Stimulated activated CD8-positive, alpha-beta memory T cell treated with anti-CD3 and anti-CD28 coated beads, Interleukin-12 subunit alpha, Interleukin-12 subunit beta, amount 100 ng/mL, for 1 hour (primary cell): ENCODE results near the gene FOXP2.
"Not testable (repeated sequence)": the region's sequence is repeated elsewhere in the genome, so short reads cannot be mapped to it uniquely, and the experiment has no call there.

Experiments used
- DNase-seq: peaks from one replicate; pipeline ENCODE4 v3.0.0-alpha.2; 2020; ENCODE audit warnings: low read depth

FOXP2 gene

DNA sequence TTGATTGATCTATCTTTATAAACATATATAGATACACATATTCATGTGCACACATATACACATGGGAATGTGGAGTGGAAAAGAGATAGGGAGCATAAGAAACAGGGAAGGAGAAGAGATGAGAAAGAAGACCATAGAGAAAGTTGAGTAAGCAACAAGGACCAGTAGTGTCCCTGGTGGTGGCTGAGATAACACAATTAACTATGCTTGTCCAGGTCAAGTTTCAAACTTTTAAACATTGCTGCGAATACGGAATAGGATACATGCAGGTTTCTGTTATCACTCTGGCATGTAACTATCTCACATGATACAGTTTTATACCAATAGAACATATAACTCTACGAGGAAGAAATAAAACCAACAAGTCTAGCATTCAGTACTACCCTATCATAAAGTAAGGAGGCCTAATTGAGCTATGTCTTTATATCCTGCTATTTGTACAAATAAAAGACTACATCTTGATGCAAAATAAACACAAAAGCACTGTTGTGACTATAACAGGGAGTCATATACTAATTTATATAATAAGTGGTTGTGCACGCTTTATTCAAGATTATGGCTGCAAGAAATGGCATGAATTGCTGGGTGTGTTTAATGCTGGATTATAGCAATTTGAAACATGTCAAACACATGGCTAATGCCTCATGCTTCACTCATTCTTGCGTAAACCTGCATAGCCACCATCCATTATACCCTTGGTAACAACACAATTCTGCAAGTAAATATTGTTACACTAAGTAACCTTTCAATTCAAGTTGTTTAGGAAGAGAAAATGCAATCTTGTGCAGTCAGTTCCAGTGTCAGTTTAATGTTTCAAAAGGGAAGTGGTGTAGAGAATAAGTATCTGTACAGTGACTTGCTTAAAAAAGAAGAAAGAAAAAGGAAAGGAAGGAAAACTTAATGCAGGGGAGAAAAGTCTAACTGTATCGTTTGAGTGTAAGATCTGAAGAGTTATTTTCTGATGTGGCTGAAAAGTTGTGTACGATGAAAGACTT, 8.2 kb downstream of the FOXP2 start:
- DNase-seq = no peak

DNA sequence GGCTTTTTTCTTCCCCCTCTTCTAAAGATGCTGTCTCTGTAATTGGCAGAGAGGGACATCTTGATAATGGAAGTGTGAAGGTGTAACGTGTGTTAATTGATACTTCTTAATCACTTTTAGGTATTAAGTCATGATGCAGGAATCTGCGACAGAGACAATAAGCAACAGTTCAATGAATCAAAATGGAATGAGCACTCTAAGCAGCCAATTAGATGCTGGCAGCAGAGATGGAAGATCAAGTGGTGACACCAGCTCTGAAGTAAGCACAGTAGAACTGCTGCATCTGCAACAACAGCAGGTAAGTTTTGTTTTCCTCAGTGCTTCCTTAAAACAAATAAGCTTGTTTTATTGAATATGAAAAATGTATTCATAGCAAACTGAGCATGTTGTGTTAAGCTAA, 11.8 kb downstream of the FOXP2 start:
- DNase-seq = no peak

DNA sequence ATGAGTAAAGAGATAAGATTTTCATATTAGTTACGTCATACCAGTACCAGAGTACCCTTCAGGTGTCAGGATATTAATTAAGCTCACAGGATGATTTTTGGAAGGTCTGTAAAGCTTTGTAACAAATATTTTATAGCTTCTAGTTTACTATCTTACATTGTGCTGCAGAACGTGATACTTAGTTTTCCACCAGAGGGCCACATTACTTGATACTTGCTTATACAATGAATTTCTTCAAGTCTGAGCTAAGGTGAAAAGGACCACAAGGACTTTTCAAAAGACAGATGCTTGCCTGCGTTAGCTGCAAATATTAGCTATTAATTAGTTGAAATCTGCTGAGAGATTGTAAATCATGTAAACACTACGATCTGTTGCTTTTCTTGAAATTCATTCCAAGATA, 12.2 kb downstream of the FOXP2 start:
- DNase-seq = no peak

DNA sequence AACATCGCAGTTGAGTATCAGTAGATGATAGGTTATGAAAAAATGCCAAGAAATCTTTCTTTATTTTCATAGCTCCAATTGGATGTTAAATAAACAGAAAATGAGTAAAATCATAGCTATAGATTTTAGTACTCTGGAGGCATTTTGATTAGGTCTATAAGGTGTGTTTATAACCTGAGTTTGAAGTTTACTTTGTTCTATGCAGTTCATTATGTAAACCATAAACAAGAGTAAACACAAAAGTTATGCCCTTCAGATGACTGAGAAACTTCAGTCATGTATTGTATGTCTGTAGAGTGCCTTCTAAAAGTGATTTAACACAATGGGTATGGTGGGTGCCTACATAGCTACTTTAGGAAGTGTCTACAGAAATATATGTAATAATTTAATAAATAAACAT, 13.6 kb downstream of the FOXP2 start:
- DNase-seq = no peak

DNA sequence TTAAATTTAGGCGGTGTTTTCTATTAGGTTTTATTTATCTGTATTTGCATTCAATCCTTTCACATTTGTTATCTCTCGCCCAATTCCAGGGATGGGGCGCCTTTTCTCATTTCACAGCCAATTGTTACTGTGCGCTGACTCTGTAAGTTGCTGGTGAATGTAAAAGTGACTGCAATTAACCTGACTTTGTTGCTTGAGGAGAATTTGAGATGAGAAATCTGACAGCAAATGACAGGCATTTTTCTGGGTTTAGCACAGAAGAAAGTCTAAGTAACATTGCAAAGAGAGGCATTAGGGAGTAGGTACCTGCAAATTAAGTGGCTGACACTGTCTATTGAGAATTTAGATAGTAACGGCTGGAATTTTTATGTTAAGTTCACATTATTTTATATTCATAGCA, 16.6 kb downstream of the FOXP2 start:
- no peak for DNase-seq

DNA sequence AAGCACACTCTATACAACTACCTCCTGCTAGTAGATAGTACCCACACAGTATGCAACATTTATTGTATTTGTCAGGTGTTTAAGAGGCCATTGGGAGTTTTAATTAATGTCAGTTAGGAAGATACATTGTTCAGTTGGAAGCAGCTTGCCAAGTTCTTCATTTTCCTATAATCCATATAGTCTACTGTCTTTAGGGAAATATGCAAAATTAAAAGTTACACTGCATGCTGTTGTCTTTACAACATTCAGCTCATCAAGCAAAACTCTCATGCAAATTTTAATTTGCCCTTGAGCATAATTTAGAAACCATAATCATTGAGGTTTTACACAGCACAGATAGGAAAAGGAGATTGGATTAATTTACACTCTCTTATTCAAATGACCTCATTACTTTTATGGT, 17.4 kb downstream of the FOXP2 start:
- no peak for DNase-seq

GRCh38 chr7:114432703-114433102, 18.1 kb downstream of the FOXP2 start:
- no peak for DNase-seq

- no peak for DNase-seq
Observed at GRCh38 chr7:114439581-114439980, 25.0 kb downstream of the FOXP2 start.

- DNase-seq = not testable (repeated sequence)
Observed at GRCh38 chr7:114440927-114441326, 26.3 kb downstream of the FOXP2 start.

DNA sequence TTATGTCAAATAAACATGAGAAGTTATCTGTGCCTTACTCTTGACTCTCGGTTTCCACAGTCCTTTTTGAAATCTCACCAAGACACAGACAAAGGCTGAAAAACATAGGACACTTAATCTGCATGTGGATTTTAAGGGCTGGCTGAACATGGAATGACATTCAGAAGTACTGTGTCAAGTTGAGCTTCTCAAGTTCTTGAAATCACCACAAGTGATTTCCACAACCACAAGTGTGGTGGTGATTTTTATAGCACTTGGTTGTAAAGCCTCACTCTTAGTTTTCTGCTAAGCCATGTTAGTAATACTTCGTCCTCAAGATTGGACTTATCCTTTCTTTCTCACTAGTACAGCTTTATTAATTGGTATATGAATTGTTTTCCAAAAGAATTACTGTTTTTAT, 29.6 kb downstream of the FOXP2 start:
- DNase-seq = no peak

DNA sequence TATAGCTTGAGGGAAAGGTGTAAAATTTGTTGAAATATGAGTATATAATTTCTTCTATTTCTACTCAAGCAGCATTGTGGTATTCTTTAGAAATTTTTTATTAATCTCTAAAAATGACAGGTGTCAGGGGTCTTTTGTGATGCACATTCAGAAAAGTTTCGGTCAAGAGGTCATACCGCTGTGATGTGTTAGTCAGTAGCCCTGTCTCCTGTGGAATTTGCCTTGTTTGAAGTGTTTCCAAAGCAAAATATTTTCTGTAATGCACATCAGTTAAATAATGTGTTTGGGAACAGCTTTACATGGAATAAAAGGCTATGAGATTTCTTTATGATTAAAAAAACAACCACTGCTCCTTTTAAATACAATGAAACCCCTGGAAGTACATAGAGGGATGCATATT, 35.8 kb downstream of the FOXP2 start:
- DNase-seq = no peak

DNA sequence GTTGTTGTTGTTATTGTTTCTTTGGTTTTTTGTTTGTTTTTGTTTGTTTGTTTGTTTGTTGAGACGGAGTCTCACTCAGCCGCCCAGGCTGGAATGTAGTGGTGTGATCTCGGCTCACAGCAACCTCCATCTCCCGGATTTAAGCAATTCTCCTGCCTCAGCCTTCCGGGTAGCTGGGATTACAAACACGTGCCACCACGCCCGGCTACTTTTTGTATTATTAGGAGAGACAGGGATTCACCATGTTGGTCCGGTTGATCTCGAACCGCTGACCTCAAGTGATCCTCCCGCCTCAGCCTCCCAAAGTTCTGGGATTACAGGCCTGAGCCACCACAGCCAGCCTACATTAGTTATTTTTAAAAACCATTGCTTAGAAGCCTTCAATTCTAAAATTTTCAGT, 45.0 kb downstream of the FOXP2 start:
- no peak for DNase-seq

DNA sequence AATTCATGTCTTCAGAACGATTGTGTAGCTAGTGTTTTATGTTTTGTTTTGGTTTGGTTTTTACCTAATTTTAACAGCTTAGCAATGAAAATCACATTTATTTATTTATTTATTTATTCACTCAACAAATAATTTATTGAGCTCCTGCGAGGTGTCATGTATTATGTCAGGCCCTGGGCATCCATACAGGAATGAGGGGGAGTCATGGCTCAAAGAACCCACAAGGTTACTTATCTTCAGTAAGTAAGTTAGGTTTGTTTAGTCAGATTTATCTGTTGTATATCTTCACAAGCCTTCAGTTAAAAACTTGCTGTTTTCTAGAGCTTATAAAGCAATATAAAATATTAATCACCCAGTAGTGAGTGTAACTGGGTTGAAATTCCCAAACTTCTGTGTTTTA, 45.4 kb downstream of the FOXP2 start:
- DNase-seq = no peak

DNA sequence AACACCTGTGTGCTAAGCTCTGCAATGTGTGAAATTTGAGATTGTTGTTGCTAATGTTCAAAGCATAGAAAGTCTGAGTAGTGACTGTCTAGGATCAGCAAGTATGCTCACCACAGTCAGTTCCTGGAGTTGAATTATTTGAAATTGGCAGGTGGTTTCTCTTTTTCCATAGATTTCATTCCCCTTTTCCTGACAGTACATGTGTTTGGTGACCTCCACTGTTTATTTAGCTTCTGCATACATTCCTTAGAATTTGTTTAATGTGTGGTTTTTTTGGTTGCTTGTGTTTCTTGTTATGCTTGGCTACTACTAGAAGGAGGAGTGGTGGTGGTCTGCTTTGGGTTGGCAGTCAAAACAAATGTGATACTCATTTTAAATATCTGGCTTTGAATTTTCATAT, 52.3 kb downstream of the FOXP2 start:
- no peak for DNase-seq

DNA sequence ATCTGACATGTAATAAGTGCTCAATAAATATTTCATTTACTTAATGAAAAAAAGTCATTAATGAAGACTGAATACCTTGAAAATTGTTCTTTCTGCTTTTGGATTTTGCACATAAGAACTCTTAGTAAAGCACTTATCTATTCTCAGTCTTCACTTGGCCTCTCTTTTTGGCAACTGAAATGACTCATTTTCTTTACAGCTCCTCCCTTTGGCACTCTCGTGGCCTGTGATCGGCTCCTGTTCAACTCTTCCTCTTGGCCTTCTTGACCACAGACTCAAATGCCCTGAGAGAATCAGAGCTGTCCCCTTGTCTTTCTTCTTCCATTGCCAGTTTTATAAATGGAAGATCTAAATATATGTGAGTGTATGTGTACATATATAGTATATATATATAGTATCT, 54.2 kb downstream of the FOXP2 start:
- DNase-seq = no peak

GRCh38 chr7:114472896-114473512, 58.4 kb downstream of the FOXP2 start:
- no peak for DNase-seq

DNA sequence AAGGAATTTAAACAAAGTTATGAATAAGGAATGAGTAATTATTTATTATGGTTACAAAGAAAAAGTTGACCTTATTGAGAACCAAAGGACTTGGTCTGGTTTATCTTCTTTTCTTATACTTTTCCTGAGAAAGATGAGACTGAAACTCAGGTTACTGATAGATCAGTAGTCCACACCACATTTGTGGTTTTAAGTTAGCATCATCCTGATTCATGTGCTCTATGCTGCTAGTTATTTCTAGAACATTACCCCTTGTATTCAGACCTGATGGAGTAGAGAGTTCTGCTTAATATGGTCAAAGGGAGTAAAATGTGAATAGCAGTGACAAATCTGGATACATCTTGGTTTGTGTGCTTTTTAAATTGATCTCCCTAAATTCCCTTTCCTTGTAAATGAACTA, 63.8 kb downstream of the FOXP2 start:
- DNase-seq = no peak

GRCh38 chr7:114481999-114482398, 67.4 kb downstream of the FOXP2 start:
- no peak for DNase-seq

DNA sequence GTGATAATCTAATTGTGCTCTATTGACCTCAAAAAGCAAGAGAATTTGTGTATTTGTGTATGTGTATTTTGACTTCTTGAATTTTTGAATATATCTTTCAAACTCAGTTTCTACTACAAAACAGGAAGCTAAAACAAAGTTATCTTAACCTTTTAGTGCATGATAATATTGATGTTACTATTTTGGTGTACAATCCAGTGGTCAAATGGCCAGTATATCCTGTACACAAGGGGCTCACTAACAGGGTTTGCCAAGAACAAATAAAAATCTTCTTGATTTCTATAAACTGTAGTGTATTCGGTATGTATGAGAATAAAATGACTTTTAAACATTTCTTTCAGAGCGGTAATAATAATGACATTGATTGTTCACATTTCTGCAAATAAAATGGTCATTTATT, 69.6 kb downstream of the FOXP2 start:
- DNase-seq = no peak

- DNase-seq = no peak
Observed at GRCh38 chr7:114487174-114487573, 72.6 kb downstream of the FOXP2 start.

DNA sequence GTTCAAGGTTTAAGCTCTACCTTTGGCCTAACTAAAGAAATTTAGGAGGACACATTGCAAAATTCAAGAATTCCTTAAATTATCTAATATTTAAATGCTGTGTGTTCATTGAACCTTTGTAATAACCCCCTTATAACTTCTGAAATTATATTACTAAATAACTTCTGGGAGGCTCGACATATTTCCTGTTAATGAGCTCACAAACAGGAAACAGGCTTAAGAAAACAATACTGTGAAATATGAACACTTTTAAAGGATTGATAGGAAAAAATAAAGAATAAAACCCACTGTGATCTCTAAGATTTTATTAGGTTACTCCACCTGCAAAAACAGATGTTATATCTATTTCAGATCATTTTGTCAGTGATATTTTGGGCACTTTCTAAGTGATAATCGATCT, 74.1 kb downstream of the FOXP2 start:
- no peak for DNase-seq

- not testable (repeated sequence) for DNase-seq
Observed at GRCh38 chr7:114497491-114497890, 82.9 kb downstream of the FOXP2 start.

- DNase-seq = no peak
Observed at GRCh38 chr7:114502454-114503254, 88.0 kb downstream of the FOXP2 start.
